ENCODE measurements around the gene PCDHA1.

Gene PCDHA1

GRCh38 chr5:141039061-141039460 is 253.1 kb downstream of the PCDHA1 start:
- Histone ChIP-seq H3K36me3 (ENCODE audit: control insufficient read depth in 1 of 2, insufficient read depth in 2 of 2, low read depth in 1 of 2, low read length in 2 of 2) (no peaks in the 10 kb centered on the region), H4K8ac (ENCODE audit: low read length) (no peak overlapping the region), H3K4me2 (ENCODE audit: low read length, poor library complexity, severe bottlenecking) (no peak overlapping the region), H4K91ac (ENCODE audit: low read length) (no peak overlapping the region), H2AFZ (ENCODE audit: low read depth, low read length) (no peak overlapping the region), H3K9ac (ENCODE audit: low read length) (no peak overlapping the region), H3K14ac (ENCODE audit: low read length in 2 of 2) (no peak overlapping the region), H2BK120ac (ENCODE audit: low read depth, low read length) (no peak overlapping the region), H3K9me3 (ENCODE audit: control insufficient read depth, low read length) (peaks cover 2% of the 10 kb centered on the region), H2BK12ac (ENCODE audit: low read length in 2 of 2) (no peak overlapping the region), H3K4me1 (ENCODE audit: control insufficient read depth, insufficient read depth, low read depth, low read length) (peaks cover 2% of the 10 kb centered on the region), H3K79me1 (replicated peaks; ENCODE audit: low read length, poor library complexity, severe bottlenecking) (no peaks in the 10 kb centered on the region), H2BK15ac (ENCODE audit: low read depth, poor library complexity, severe bottlenecking) (no peak overlapping the region), H2AK5ac (ENCODE audit: low read length, severe bottlenecking) (no peak overlapping the region), H3K27ac (ENCODE audit: low read length, poor library complexity, severe bottlenecking) (no peak overlapping the region), H2BK5ac (ENCODE audit: low read depth, low read length, poor library complexity, severe bottlenecking) (no peak overlapping the region), H3K18ac (ENCODE audit: low read depth in 1 of 2, low read length in 2 of 2) (no peak overlapping the region), H3K4me3 (ENCODE audit: insufficient read depth in 1 of 2, low read depth in 1 of 2, low read length in 2 of 2) (no peak overlapping the region), H3K4ac (ENCODE audit: low read depth in 1 of 2, low read length in 2 of 2) (no peak overlapping the region), H3K23ac (ENCODE audit: low read length in 2 of 2) (no peak overlapping the region), H3K27me3 (ENCODE audit: control insufficient read depth in 1 of 2, insufficient read depth in 1 of 2, low read length in 2 of 2) (no peaks in the 10 kb centered on the region)
- no peak for DNase-seq

- Histone ChIP-seq H3K14ac (ENCODE audit: low read length in 2 of 2) (no peak overlapping the region), H3K4me2 (ENCODE audit: low read length, poor library complexity, severe bottlenecking) (peak overlapping the region; percentile 80), H4K8ac (ENCODE audit: low read length) (no peak overlapping the region), H3K36me3 (ENCODE audit: control insufficient read depth in 1 of 2, insufficient read depth in 2 of 2, low read depth in 1 of 2, low read length in 2 of 2) (no peaks in the 10 kb centered on the region), H2BK120ac (ENCODE audit: low read depth, low read length) (no peak overlapping the region), H2BK5ac (ENCODE audit: low read depth, low read length, poor library complexity, severe bottlenecking) (no peak overlapping the region), H3K23ac (ENCODE audit: low read length in 2 of 2) (no peak overlapping the region), H2AFZ (ENCODE audit: low read depth, low read length) (no peak overlapping the region), H3K4me1 (ENCODE audit: control insufficient read depth, insufficient read depth, low read depth, low read length) (peaks cover 2% of the 10 kb centered on the region), H4K91ac (ENCODE audit: low read length) (no peak overlapping the region), H3K27ac (ENCODE audit: low read length, poor library complexity, severe bottlenecking) (no peak overlapping the region), H3K79me1 (replicated peaks; ENCODE audit: low read length, poor library complexity, severe bottlenecking) (no peaks in the 10 kb centered on the region), H2BK15ac (ENCODE audit: low read depth, poor library complexity, severe bottlenecking) (no peak overlapping the region), H3K18ac (ENCODE audit: low read depth in 1 of 2, low read length in 2 of 2) (no peak overlapping the region), H3K27me3 (ENCODE audit: control insufficient read depth in 1 of 2, insufficient read depth in 1 of 2, low read length in 2 of 2) (no peaks in the 10 kb centered on the region), H3K9me3 (ENCODE audit: control insufficient read depth, low read length) (peaks cover 2% of the 10 kb centered on the region), H2BK12ac (ENCODE audit: low read length in 2 of 2) (no peak overlapping the region), H3K4ac (ENCODE audit: low read depth in 1 of 2, low read length in 2 of 2) (no peak overlapping the region), H2AK5ac (ENCODE audit: low read length, severe bottlenecking) (no peak overlapping the region), H3K4me3 (ENCODE audit: insufficient read depth in 1 of 2, low read depth in 1 of 2, low read length in 2 of 2) (no peak overlapping the region), H3K9ac (ENCODE audit: low read length) (no peak overlapping the region)
- 85% methylated on average over 1 of the region's 3 CpGs for WGBS
- no peak for DNase-seq
Observed at GRCh38 chr5:141039517-141039916, 253.6 kb downstream of the PCDHA1 start.

- Histone ChIP-seq H2AFZ (ENCODE audit: low read depth, low read length) (no peak overlapping the region), H4K91ac (ENCODE audit: low read length) (peak overlapping the region; percentile 39), H3K14ac (ENCODE audit: low read length in 2 of 2) (no peak overlapping the region), H3K27me3 (ENCODE audit: control insufficient read depth in 1 of 2, insufficient read depth in 1 of 2, low read length in 2 of 2) (no peaks in the 10 kb centered on the region), H3K9ac (ENCODE audit: low read length) (peak overlapping the region; percentile 77), H2BK120ac (ENCODE audit: low read depth, low read length) (no peak overlapping the region), H2BK12ac (ENCODE audit: low read length in 2 of 2) (no peak overlapping the region), H3K4me3 (ENCODE audit: insufficient read depth in 1 of 2, low read depth in 1 of 2, low read length in 2 of 2) (peak overlapping the region in 1 of 2 experiments; percentile 70), H3K4me2 (ENCODE audit: low read length, poor library complexity, severe bottlenecking) (peak overlapping the region; percentile 80), H3K27ac (ENCODE audit: low read length, poor library complexity, severe bottlenecking) (no peak overlapping the region), H3K79me1 (replicated peaks; ENCODE audit: low read length, poor library complexity, severe bottlenecking) (no peaks in the 10 kb centered on the region), H3K36me3 (ENCODE audit: control insufficient read depth in 1 of 2, insufficient read depth in 2 of 2, low read depth in 1 of 2, low read length in 2 of 2) (no peaks in the 10 kb centered on the region), H3K18ac (ENCODE audit: low read depth in 1 of 2, low read length in 2 of 2) (no peak overlapping the region), H2AK5ac (ENCODE audit: low read length, severe bottlenecking) (no peak overlapping the region), H3K4ac (ENCODE audit: low read depth in 1 of 2, low read length in 2 of 2) (no peak overlapping the region), H4K8ac (ENCODE audit: low read length) (no peak overlapping the region), H2BK5ac (ENCODE audit: low read depth, low read length, poor library complexity, severe bottlenecking) (no peak overlapping the region), H2BK15ac (ENCODE audit: low read depth, poor library complexity, severe bottlenecking) (no peak overlapping the region), H3K23ac (ENCODE audit: low read length in 2 of 2) (no peak overlapping the region), H3K4me1 (ENCODE audit: control insufficient read depth, insufficient read depth, low read depth, low read length) (peaks cover 2% of the 10 kb centered on the region), H3K9me3 (ENCODE audit: control insufficient read depth, low read length) (peaks cover 2% of the 10 kb centered on the region)
- 1% methylated on average over 23 of the region's 24 CpGs for WGBS
- DNase-seq: peak; percentile 80
Observed at GRCh38 chr5:141040093-141040770, 254.3 kb downstream of the PCDHA1 start.

GRCh38 chr5:141040771-141041426 is 255.0 kb downstream of the PCDHA1 start:
- no peaks in the 10 kb centered on the region for H3K27me3 ChIP-seq (ENCODE audit: control insufficient read depth in 1 of 2, insufficient read depth in 1 of 2, low read length in 2 of 2)
- H3K4me1 ChIP-seq (ENCODE audit: control insufficient read depth, insufficient read depth, low read depth, low read length): peaks cover 2% of the 10 kb centered on the region
- no peak overlapping the region for H3K14ac ChIP-seq (ENCODE audit: low read length in 2 of 2)
- no peak overlapping the region for H3K23ac ChIP-seq (ENCODE audit: low read length in 2 of 2)
- peak overlapping the region; percentile 53 for H3K27ac ChIP-seq (ENCODE audit: low read length, poor library complexity, severe bottlenecking)
- H3K9ac ChIP-seq (ENCODE audit: low read length): peak overlapping the region; percentile 77
- no peak overlapping the region for H2BK120ac ChIP-seq (ENCODE audit: low read depth, low read length)
- no peak overlapping the region for H2AK5ac ChIP-seq (ENCODE audit: low read length, severe bottlenecking)
- H4K91ac ChIP-seq (ENCODE audit: low read length): no peak overlapping the region
- H3K9me3 ChIP-seq (ENCODE audit: control insufficient read depth, low read length): peaks cover 2% of the 10 kb centered on the region
- H4K8ac ChIP-seq (ENCODE audit: low read length): no peak overlapping the region
- H3K4ac ChIP-seq (ENCODE audit: low read depth in 1 of 2, low read length in 2 of 2): no peak overlapping the region
- peak; percentile 98 for DNase-seq
- H3K18ac ChIP-seq (ENCODE audit: low read depth in 1 of 2, low read length in 2 of 2): no peak overlapping the region
- no peak overlapping the region for H2BK15ac ChIP-seq (ENCODE audit: low read depth, poor library complexity, severe bottlenecking)
- H3K4me3 ChIP-seq (ENCODE audit: insufficient read depth in 1 of 2, low read depth in 1 of 2, low read length in 2 of 2): peak overlapping the region; percentile 41 to 70
- H3K4me2 ChIP-seq (ENCODE audit: low read length, poor library complexity, severe bottlenecking): peak overlapping the region; percentile 80
- H2BK5ac ChIP-seq (ENCODE audit: low read depth, low read length, poor library complexity, severe bottlenecking): no peak overlapping the region
- no peak overlapping the region for H2AFZ ChIP-seq (ENCODE audit: low read depth, low read length)
- H3K36me3 ChIP-seq (ENCODE audit: control insufficient read depth in 1 of 2, insufficient read depth in 2 of 2, low read depth in 1 of 2, low read length in 2 of 2): no peaks in the 10 kb centered on the region
- 2% methylated on average over 24 of the region's 25 CpGs for WGBS
- H2BK12ac ChIP-seq (ENCODE audit: low read length in 2 of 2): no peak overlapping the region
- H3K79me1 ChIP-seq (replicated peaks; ENCODE audit: low read length, poor library complexity, severe bottlenecking): no peaks in the 10 kb centered on the region

Measured in mesenchymal stem cell (in vitro differentiated cells and primary cell).